H9 (cell line): ENCODE measurements around the gene TRPV6. TPM values are rescaled to one million over a fixed set of nuclear protein-coding genes. Genes with fewer than 3 reads are reported as not detected.

Experiments
- DNase-seq: peaks from one replicate; pipeline ENCODE4 v3.0.0-alpha.2; 2017
- H2AFZ ChIP-seq: one replicate; pipeline ENCODE4 v1.6.1; 2013; ENCODE audit warnings: mild to moderate bottlenecking, low read length, control low read depth, moderate library complexity
- H2AK5ac ChIP-seq: 2 replicates; pipeline ENCODE4 v1.6.1; 2013; ENCODE audit warnings: low read length, control low read depth, mixed read lengths; ENCODE audit not compliant: insufficient read length
- H2BK120ac ChIP-seq: one replicate; pipeline ENCODE4 v1.6.1; 2013; ENCODE audit warnings: low read depth, mild to moderate bottlenecking, low read length, control low read depth, inconsistent platforms; ENCODE audit not compliant: poor library complexity, severe bottlenecking
- H2BK12ac ChIP-seq: 2 replicates; pipeline ENCODE4 v1.6.1; 2013; ENCODE audit warnings: low read length, control low read depth, mixed read lengths, low read depth; ENCODE audit not compliant: insufficient read length
- H2BK15ac ChIP-seq: 2 replicates; pipeline ENCODE4 v1.6.1; 2013; ENCODE audit warnings: low read depth, low read length, control low read depth
- H2BK20ac ChIP-seq: one replicate; pipeline ENCODE4 v1.6.1; 2013; ENCODE audit warnings: low read depth, mild to moderate bottlenecking, low read length, control low read depth, inconsistent platforms; ENCODE audit not compliant: poor library complexity, severe bottlenecking
- H2BK5ac ChIP-seq: 2 replicates; pipeline ENCODE4 v1.6.1; 2013; ENCODE audit warnings: low read length, control low read depth, mixed read lengths; ENCODE audit not compliant: insufficient read length
- H3K14ac ChIP-seq: 2 replicates; pipeline ENCODE4 v1.6.1; 2013; ENCODE audit warnings: low read length, control low read depth; ENCODE audit not compliant: insufficient read depth
- H3K18ac ChIP-seq: 2 replicates; pipeline ENCODE4 v1.6.1; 2013; ENCODE audit warnings: low read depth, mild to moderate bottlenecking, mixed read lengths, low read length, control low read depth; ENCODE audit not compliant: insufficient read length
- H3K23ac ChIP-seq: 2 replicates; pipeline ENCODE4 v1.6.1; 2013; ENCODE audit warnings: low read length, control low read depth, mixed read lengths, low read depth; ENCODE audit not compliant: insufficient read length
- H3K23me2 ChIP-seq: 2 replicates; pipeline ENCODE4 v1.6.1; 2013; ENCODE audit warnings: low read depth, mild to moderate bottlenecking, mixed read lengths, low read length, control low read depth; ENCODE audit not compliant: insufficient read length, poor library complexity, severe bottlenecking
- H3K27ac ChIP-seq: 2 replicates; pipeline ENCODE4 v1.5.1; 2013; ENCODE audit warnings: low read length, control low read depth, mixed read lengths, low read depth; ENCODE audit not compliant: insufficient read length
- H3K27me3 ChIP-seq: 2 replicates; pipeline ENCODE4 v1.6.1; 2013; ENCODE audit warnings: low read length, control low read depth, inconsistent platforms; ENCODE audit not compliant: insufficient read depth
- H3K4ac ChIP-seq: 2 replicates; pipeline ENCODE4 v1.6.1; 2013; ENCODE audit warnings: low read depth, mild to moderate bottlenecking, control low read depth, inconsistent platforms, low read length, moderate library complexity
- H3K4me1 ChIP-seq: 2 replicates; pipeline ENCODE4 v1.6.1; 2013; ENCODE audit warnings: low read length, control low read depth, inconsistent platforms; ENCODE audit not compliant: insufficient read depth
- H3K4me2 ChIP-seq: 2 replicates; pipeline ENCODE4 v1.6.1; 2013; ENCODE audit warnings: low read length, control low read depth, mixed read lengths; ENCODE audit not compliant: insufficient read length, insufficient read depth
- H3K56ac ChIP-seq: 2 replicates; pipeline ENCODE4 v1.6.1; 2013; ENCODE audit warnings: low read depth, mild to moderate bottlenecking, mixed read lengths, low read length, control low read depth; ENCODE audit not compliant: insufficient read length
- H3K79me1 ChIP-seq: 2 replicates; pipeline ENCODE4 v1.6.1; 2013; ENCODE audit warnings: low read depth, mild to moderate bottlenecking, moderate library complexity, low read length, control low read depth, inconsistent platforms; ENCODE audit not compliant: insufficient read depth, poor library complexity, severe bottlenecking
- H3K79me2 ChIP-seq: 2 replicates; pipeline ENCODE4 v1.6.1; 2013; ENCODE audit warnings: low read length, control low read depth, inconsistent platforms; ENCODE audit not compliant: insufficient read depth
- H3K9ac ChIP-seq: 2 replicates; pipeline ENCODE4 v1.6.1; 2013; ENCODE audit warnings: low read length, control low read depth, mixed read lengths; ENCODE audit not compliant: insufficient read length; ENCODE audit errors: extremely low read depth
- H3K9me3 ChIP-seq: one replicate; pipeline ENCODE4 v1.6.1; 2013; ENCODE audit warnings: low read depth, low read length, inconsistent platforms; ENCODE audit not compliant: control insufficient read depth
- H3T11ph ChIP-seq: one replicate; pipeline ENCODE4 v1.6.1; 2013; ENCODE audit warnings: mild to moderate bottlenecking, low read length, control low read depth, inconsistent platforms
- H4K20me1 ChIP-seq: one replicate; pipeline ENCODE4 v1.6.1; 2013; ENCODE audit not compliant: control insufficient read depth, insufficient read length, insufficient read depth
- H4K5ac ChIP-seq: 2 replicates; pipeline ENCODE4 v1.6.1; 2013; ENCODE audit warnings: low read depth, mild to moderate bottlenecking, mixed read lengths, low read length, control low read depth; ENCODE audit not compliant: insufficient read length
- H4K8ac ChIP-seq: replicated peaks from 2 replicates; pipeline ENCODE4 v1.6.1; 2013; ENCODE audit warnings: low read length, control low read depth, mixed read lengths, low read depth; ENCODE audit not compliant: insufficient read length
- H4K91ac ChIP-seq: 2 replicates; pipeline ENCODE4 v1.6.1; 2013; ENCODE audit warnings: low read depth, mild to moderate bottlenecking, moderate library complexity, mixed read lengths, low read length, control low read depth; ENCODE audit not compliant: insufficient read length
- H3K27ac Mint-ChIP-seq, 3 experiments: 2 replicates in 2 of 3; 3 replicates in 1 of 3; pipeline ENCODE4 v1.8.0; 2020 to 2021; ENCODE audit warnings: mixed read lengths in 3 of 3, mild to moderate bottlenecking in 1 of 3, moderate library complexity in 1 of 3
- H3K27me3 Mint-ChIP-seq: 2 replicates; pipeline ENCODE4 v1.8.0; 2021; ENCODE audit warnings: low read depth, mild to moderate bottlenecking, moderate library complexity, mixed read lengths
- H3K36me3 Mint-ChIP-seq, 3 experiments: 2 replicates in 2 of 3; 3 replicates in 1 of 3; pipeline ENCODE4 v1.8.0; 2020 to 2021; ENCODE audit warnings: low read depth in 3 of 3, mixed read lengths in 3 of 3; ENCODE audit not compliant: insufficient read depth in 1 of 3
- H3K4me1 Mint-ChIP-seq, 2 experiments: 2 replicates each; pipeline ENCODE4 v1.8.0; 2020; ENCODE audit warnings: mixed read lengths in 2 of 2
- H3K4me3 Mint-ChIP-seq, 2 experiments: 2 replicates in 1 of 2; 3 replicates in 1 of 2; pipeline ENCODE4 v1.8.0; 2020 to 2021; ENCODE audit warnings: mild to moderate bottlenecking in 2 of 2, mixed read lengths in 2 of 2, moderate library complexity in 1 of 2
- H3K9me3 Mint-ChIP-seq, 2 experiments: 2 replicates in 1 of 2; 3 replicates in 1 of 2; pipeline ENCODE4 v1.8.0; 2020; ENCODE audit warnings: mild to moderate bottlenecking in 2 of 2, mixed read lengths in 2 of 2, moderate library complexity in 1 of 2
- WGBS: extraction: QIAGEN DNeasy Blood & Tissue Kit; methylation state at CpG from one replicate; pipeline ENCODE4 v1.1.7; 2013; ENCODE audit warnings: missing lambda C conversion rate, low lambda C conversion rate, mixed read lengths; ENCODE audit not compliant: insufficient read length; ENCODE audit errors: extremely low coverage; 5-methylcytosine and 5-hydroxymethylcytosine counted together
- total RNA-seq: library from RNA; stranded (reverse); gene quantifications from 2 replicates; pipeline ENCODE4 v1.2.1, GENCODE V29; 2021
- TF ChIP-seq, protein P1 (sequence below): fragments of 200-600 bp; sonication (generic); conservative IDR thresholded peaks from 3 replicates; pipeline ENCODE4 v1.8.0; 2021; ENCODE audit warnings: antibody characterized with exemption, mild to moderate bottlenecking

TRPV6 gene
- total RNA-seq, 1 experiment from 2014 or later: 0.61 TPM

DNA sequence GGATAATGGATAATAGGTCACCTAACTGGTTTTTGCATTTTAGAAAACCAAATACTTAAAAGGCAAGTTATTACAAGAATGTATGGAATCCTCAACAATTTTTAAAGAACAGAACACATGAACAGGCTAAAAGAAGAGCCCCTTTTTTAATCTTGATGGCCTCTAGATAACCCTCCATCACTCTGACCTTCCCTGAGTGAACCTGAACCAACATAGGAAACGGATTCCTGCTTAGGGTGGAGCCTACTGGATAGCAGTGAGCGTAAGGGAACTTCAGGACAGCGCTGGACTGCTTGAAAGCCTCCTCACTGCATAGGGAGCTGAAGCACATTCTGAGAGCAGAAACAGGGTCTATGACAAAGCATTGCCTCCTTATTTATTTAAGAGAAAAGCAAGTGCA, 27.5 kb upstream of the TRPV6 start:
- no peaks in the 10 kb centered on the region for H3K4me1 ChIP-seq

More for the DNA sequence above, 27.5 kb upstream of the TRPV6 start:
- Histone ChIP-seq H3K4me2 (no peak overlapping the region), H3K14ac (no peak overlapping the region), H3K79me1 (no peaks in the 10 kb centered on the region), H3K4ac (no peak overlapping the region), H4K91ac (no peak overlapping the region), H2BK12ac (no peak overlapping the region), H3K27ac (no peak overlapping the region), H2BK5ac (no peak overlapping the region), H3K56ac (no peak overlapping the region), H3K9ac (no peak overlapping the region), H3K9me3 (no peaks in the 10 kb centered on the region), H3K27me3 (no peaks in the 10 kb centered on the region), H3K23ac (no peak overlapping the region), H3K79me2 (no peaks in the 10 kb centered on the region), H2AK5ac (no peak overlapping the region), H3T11ph (no peak overlapping the region), H2BK20ac (no peak overlapping the region), H4K20me1 (no peaks in the 10 kb centered on the region), H4K8ac (no peak overlapping the region), H2BK120ac (no peak overlapping the region), H2BK15ac (no peak overlapping the region), H2AFZ (no peak overlapping the region), H3K18ac (no peak overlapping the region), H4K5ac (no peak overlapping the region), H3K23me2 (no peaks in the 10 kb centered on the region)
- Mint-ChIP-seq H3K4me1 (peaks cover 4 to 7% of the 10 kb centered on the region in 2 experiments), H3K36me3 (no peaks in the 10 kb centered on the region), H3K27ac (no peak overlapping the region), H3K27me3 (peaks cover 14% of the 10 kb centered on the region), H3K4me3 (no peak overlapping the region), H3K9me3 (peaks cover 0 to 3% of the 10 kb centered on the region in 2 experiments; a peak in 1 of 5 replicates)
- no peak for DNase-seq
- WGBS: no CpG with 5 or more reads among the region's 3 CpGs
- TF ChIP-seq, protein P1, sequence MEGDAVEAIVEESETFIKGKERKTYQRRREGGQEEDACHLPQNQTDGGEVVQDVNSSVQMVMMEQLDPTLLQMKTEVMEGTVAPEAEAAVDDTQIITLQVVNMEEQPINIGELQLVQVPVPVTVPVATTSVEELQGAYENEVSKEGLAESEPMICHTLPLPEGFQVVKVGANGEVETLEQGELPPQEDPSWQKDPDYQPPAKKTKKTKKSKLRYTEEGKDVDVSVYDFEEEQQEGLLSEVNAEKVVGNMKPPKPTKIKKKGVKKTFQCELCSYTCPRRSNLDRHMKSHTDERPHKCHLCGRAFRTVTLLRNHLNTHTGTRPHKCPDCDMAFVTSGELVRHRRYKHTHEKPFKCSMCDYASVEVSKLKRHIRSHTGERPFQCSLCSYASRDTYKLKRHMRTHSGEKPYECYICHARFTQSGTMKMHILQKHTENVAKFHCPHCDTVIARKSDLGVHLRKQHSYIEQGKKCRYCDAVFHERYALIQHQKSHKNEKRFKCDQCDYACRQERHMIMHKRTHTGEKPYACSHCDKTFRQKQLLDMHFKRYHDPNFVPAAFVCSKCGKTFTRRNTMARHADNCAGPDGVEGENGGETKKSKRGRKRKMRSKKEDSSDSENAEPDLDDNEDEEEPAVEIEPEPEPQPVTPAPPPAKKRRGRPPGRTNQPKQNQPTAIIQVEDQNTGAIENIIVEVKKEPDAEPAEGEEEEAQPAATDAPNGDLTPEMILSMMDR: no peak
